Activated CD4-positive, alpha-beta memory T cell treated with anti-CD3 and anti-CD28 coated beads for 36 hours (primary cell): ENCODE measurements around the gene CACFD1. TPM values are rescaled to one million over a fixed set of nuclear protein-coding genes. Genes with fewer than 3 reads are reported as not detected.
A peak's percentile ranks its signal among the peaks of the same experiment; 100 is the strongest.

Source experiments
- CTCF ChIA-PET: fragments of 350-600 bp; sonication (Branson Sonifier 250); formaldehyde crosslinking; loops from one replicate; lab custom pipeline; 2021; ENCODE audit warnings: antibody characterized with exemption, inconsistent platforms; lab: Charles Lee
- POLR2A ChIA-PET: fragments of 350-600 bp; sonication (Branson Sonifier 250); formaldehyde crosslinking; loops from one replicate; lab custom pipeline; 2021; ENCODE audit warnings: antibody characterized with exemption; lab: Charles Lee
- DNase-seq: peaks from one replicate; pipeline ENCODE4 v3.0.0-alpha.2; 2020
- H3K27ac Mint-ChIP-seq: one replicate; pipeline ENCODE4 v1.8.0; 2021; ENCODE audit warnings: mixed read lengths
- H3K27me3 Mint-ChIP-seq: one replicate; pipeline ENCODE4 v1.8.0; 2021; ENCODE audit warnings: mixed read lengths
- H3K36me3 Mint-ChIP-seq: one replicate; pipeline ENCODE4 v1.8.0; 2021; ENCODE audit warnings: mixed read lengths
- H3K4me1 Mint-ChIP-seq: one replicate; pipeline ENCODE4 v1.8.0; 2021; ENCODE audit warnings: low read depth, mixed read lengths
- H3K4me3 Mint-ChIP-seq: one replicate; pipeline ENCODE4 v1.8.0; 2021; ENCODE audit warnings: mild to moderate bottlenecking, mixed read lengths
- H3K9me3 Mint-ChIP-seq: one replicate; pipeline ENCODE4 v1.8.0; 2021; ENCODE audit warnings: mixed read lengths
- intact Hi-C: fragments of 100-400 bp; cut with micrococcal nuclease; formaldehyde crosslinking; loops from one replicate; pipeline ENCODE4 v1.15.1; 2023
- total RNA-seq, 2 experiments: library from RNA; stranded (reverse); gene quantifications; one replicate each; pipeline ENCODE4 v1.2.3, GENCODE V29; 2021

The CACFD1 gene
- total RNA-seq, 2 experiments from 2014 or later = 1.1 to 1.2 TPM

- Mint-ChIP-seq H3K9me3 (peaks cover 16% of the 10 kb centered on the region), H3K36me3 (peaks cover 3% of the 10 kb centered on the region), H3K4me3 (no peak overlapping the region), H3K27me3 (peaks cover 13% of the 10 kb centered on the region), H3K27ac (no peak overlapping the region), H3K4me1 (no peaks in the 10 kb centered on the region)
- intact Hi-C loops = no loop called here
- ChIA-PET POLR2A (no interaction called here), CTCF (no interaction called here)
- no peak for DNase-seq
Measured at GRCh38 chr9:133496861-133497842, 37.4 kb downstream of the CACFD1 start.

- H3K36me3 Mint-ChIP-seq = peaks cover 3% of the 10 kb centered on the region
- no peak for DNase-seq
- ChIA-PET CTCF (no interaction called here), POLR2A (interaction anchor here (0.8 kb wide), 1 partner anchor 313 kb away, joined by 3 read pairs; no protein-coding TSS in a partner anchor)
- intact Hi-C loops = no loop called here
- H3K27me3 Mint-ChIP-seq = peaks cover 17% of the 10 kb centered on the region
- no peaks in the 10 kb centered on the region for H3K4me1 Mint-ChIP-seq
- H3K4me3 Mint-ChIP-seq = no peak overlapping the region
- H3K27ac Mint-ChIP-seq = no peak overlapping the region
- peaks cover 22% of the 10 kb centered on the region for H3K9me3 Mint-ChIP-seq
Measured at GRCh38 chr9:133499132-133499891, 39.5 kb downstream of the CACFD1 start.

- DNase-seq = no peak
- CTCF ChIA-PET = no interaction called here
- Mint-ChIP-seq H3K4me1 (no peaks in the 10 kb centered on the region), H3K4me3 (no peak overlapping the region), H3K27ac (no peak overlapping the region), H3K27me3 (peaks cover 17% of the 10 kb centered on the region), H3K36me3 (peaks cover 3% of the 10 kb centered on the region), H3K9me3 (peaks cover 22% of the 10 kb centered on the region)
- POLR2A ChIA-PET = no interaction called here
- intact Hi-C loops = no loop called here
Measured at GRCh38 chr9:133499892-133500270, 40.1 kb downstream of the CACFD1 start.

GRCh38 chr9:133502112-133502511 is 42.3 kb downstream of the CACFD1 start:
- ChIA-PET POLR2A (no interaction called here), CTCF (interaction anchor here (0.7 kb wide), 1 partner anchor 597 kb away, joined by 3 read pairs; no protein-coding TSS in a partner anchor)
- H3K27me3 Mint-ChIP-seq = peaks cover 17% of the 10 kb centered on the region
- no peaks in the 10 kb centered on the region for H3K4me1 Mint-ChIP-seq
- DNase-seq = no peak
- peaks cover 22% of the 10 kb centered on the region for H3K9me3 Mint-ChIP-seq
- H3K4me3 Mint-ChIP-seq = no peak overlapping the region
- intact Hi-C loops = no loop called here
- H3K27ac Mint-ChIP-seq = no peak overlapping the region
- peaks cover 3% of the 10 kb centered on the region for H3K36me3 Mint-ChIP-seq

- Mint-ChIP-seq H3K4me1 (peaks cover 8% of the 10 kb centered on the region), H3K27me3 (peaks cover 6% of the 10 kb centered on the region), H3K4me3 (no peak overlapping the region), H3K27ac (no peak overlapping the region), H3K9me3 (peaks cover 22% of the 10 kb centered on the region), H3K36me3 (peaks cover 3% of the 10 kb centered on the region)
- CTCF ChIA-PET = no interaction called here
- POLR2A ChIA-PET = no interaction called here
- intact Hi-C loops = no loop called here
- no peak for DNase-seq
Measured at GRCh38 chr9:133505186-133505830, 45.5 kb downstream of the CACFD1 start.

GRCh38 chr9:133505901-133506652 is 46.3 kb downstream of the CACFD1 start:
- ChIA-PET CTCF (no interaction called here), POLR2A (no interaction called here)
- peaks cover 5% of the 10 kb centered on the region for H3K27me3 Mint-ChIP-seq
- no peak overlapping the region for H3K4me3 Mint-ChIP-seq
- no peak for DNase-seq
- peaks cover 17% of the 10 kb centered on the region for H3K9me3 Mint-ChIP-seq
- peaks cover 3% of the 10 kb centered on the region for H3K36me3 Mint-ChIP-seq
- H3K27ac Mint-ChIP-seq = no peak overlapping the region
- peaks cover 8% of the 10 kb centered on the region for H3K4me1 Mint-ChIP-seq
- intact Hi-C loops = no loop called here

- ChIA-PET CTCF (no interaction called here), POLR2A (no interaction called here)
- intact Hi-C loops = no loop called here
- H3K4me1 Mint-ChIP-seq = peaks cover 8% of the 10 kb centered on the region
- no peak for DNase-seq
- no peaks in the 10 kb centered on the region for H3K36me3 Mint-ChIP-seq
- peaks cover 11% of the 10 kb centered on the region for H3K9me3 Mint-ChIP-seq
- H3K27me3 Mint-ChIP-seq = peaks cover 4% of the 10 kb centered on the region
- no peak overlapping the region for H3K27ac Mint-ChIP-seq
- H3K4me3 Mint-ChIP-seq = no peak overlapping the region
Measured at GRCh38 chr9:133506653-133507038, 46.9 kb downstream of the CACFD1 start.

- no peak for DNase-seq
- intact Hi-C loops = no loop called here
- peaks cover 8% of the 10 kb centered on the region for H3K4me1 Mint-ChIP-seq
- peaks cover 4% of the 10 kb centered on the region for H3K27me3 Mint-ChIP-seq
- CTCF ChIA-PET = no interaction called here
- POLR2A ChIA-PET = no interaction called here
- no peak overlapping the region for H3K27ac Mint-ChIP-seq
- H3K9me3 Mint-ChIP-seq = peaks cover 4% of the 10 kb centered on the region
- no peak overlapping the region for H3K4me3 Mint-ChIP-seq
- H3K36me3 Mint-ChIP-seq = no peaks in the 10 kb centered on the region
Measured at GRCh38 chr9:133507246-133507965, 47.6 kb downstream of the CACFD1 start.

GRCh38 chr9:133508046-133508445 is 48.3 kb downstream of the CACFD1 start:
- Mint-ChIP-seq H3K27ac (no peak overlapping the region), H3K4me3 (no peak overlapping the region), H3K36me3 (no peaks in the 10 kb centered on the region), H3K27me3 (peaks cover 4% of the 10 kb centered on the region), H3K9me3 (no peaks in the 10 kb centered on the region), H3K4me1 (peaks cover 8% of the 10 kb centered on the region)
- intact Hi-C loops = no loop called here
- ChIA-PET CTCF (no interaction called here), POLR2A (no interaction called here)
- DNase-seq = no peak

- POLR2A ChIA-PET = no interaction called here
- H3K36me3 Mint-ChIP-seq = no peaks in the 10 kb centered on the region
- CTCF ChIA-PET = interaction anchor here (1.1 kb wide), 1 partner anchor 9 kb away, joined by 3 read pairs; no protein-coding TSS in a partner anchor
- no peaks in the 10 kb centered on the region for H3K9me3 Mint-ChIP-seq
- DNase-seq = peak; percentile 16
- intact Hi-C loops = no loop called here
- no peak overlapping the region for H3K27ac Mint-ChIP-seq
- peaks cover 8% of the 10 kb centered on the region for H3K4me1 Mint-ChIP-seq
- H3K27me3 Mint-ChIP-seq = no peaks in the 10 kb centered on the region
- no peak overlapping the region for H3K4me3 Mint-ChIP-seq
Measured at GRCh38 chr9:133509179-133510083, 49.7 kb downstream of the CACFD1 start.
